HEK293 (cell line): ENCODE results near the gene MMP15.

ENCODE experiments used
- CTCF ChIP-seq: fragments of 450-650 bp; formaldehyde crosslinking; IDR thresholded peaks from 2 replicates; pipeline ENCODE4 v1.5.1; 2016; ENCODE audit warnings: missing biosample characterization, missing genetic modification characterization
- ELK4 ChIP-seq: IDR thresholded peaks from 2 replicates; pipeline ENCODE4 v1.6.1; 2011; ENCODE audit warnings: mild to moderate bottlenecking, low read depth, low read length, borderline replicate concordance

- TF ChIP-seq ELK4 (no peak), CTCF (no peak)
Observed at GRCh38 chr16:58057784-58058183, 32.2 kb downstream of the MMP15 start.
